Activated CD8-positive, alpha-beta memory T cell treated with anti-CD3 and anti-CD28 coated beads, Interleukin-2, amount 50 U/mL, for 4 hours (primary cell): Measurements from ENCODE around the gene TEAD1.

ENCODE experiments used
- DNase-seq: peaks from one replicate; pipeline ENCODE4 v3.0.0-alpha.2; 2020

The TEAD1 gene

GRCh38 chr11:12964650-12965049 lies 290.4 kb downstream of the TEAD1 start:
- DNase-seq, result no peak

GRCh38 chr11:12966002-12966401 lies 291.8 kb downstream of the TEAD1 start:
- no peak for DNase-seq

GRCh38 chr11:12968101-12968500 lies 293.9 kb downstream of the TEAD1 start:
- DNase-seq, result no peak

GRCh38 chr11:12968826-12969225 lies 294.6 kb downstream of the TEAD1 start:
- no peak for DNase-seq

- no peak for DNase-seq
Observed at GRCh38 chr11:12971955-12972354, 297.7 kb downstream of the TEAD1 start.

GRCh38 chr11:12973528-12974181 lies 299.4 kb downstream of the TEAD1 start:
- DNase-seq, result no peak

- no peak for DNase-seq
Observed at GRCh38 chr11:12975195-12975594, 301.0 kb downstream of the TEAD1 start.

- no peak for DNase-seq
Observed at GRCh38 chr11:12979928-12980689, 305.9 kb downstream of the TEAD1 start.

GRCh38 chr11:12981676-12982522 lies 307.7 kb downstream of the TEAD1 start:
- DNase-seq, result no peak

- no peak for DNase-seq
Observed at GRCh38 chr11:12983336-12983735, 309.1 kb downstream of the TEAD1 start.

- no peak for DNase-seq
Observed at GRCh38 chr11:12986194-12986898, 312.1 kb downstream of the TEAD1 start.

- DNase-seq, result no peak
Observed at GRCh38 chr11:12989428-12990161, 315.4 kb downstream of the TEAD1 start.

- no peak for DNase-seq
Observed at GRCh38 chr11:12990162-12990480, 315.9 kb downstream of the TEAD1 start.

GRCh38 chr11:12991426-12991825 lies 317.2 kb downstream of the TEAD1 start:
- DNase-seq, result no peak

- no peak for DNase-seq
Observed at GRCh38 chr11:12993626-12994025, 319.4 kb downstream of the TEAD1 start.
